RWPE2 (cell line): ENCODE results near the gene HDAC4.

Experiments used
- ATAC-seq: fragments of 200-7000 bp; cut with Tn5 transposase; 3 replicates; pipeline ENCODE4 v1.9.1; 2021; ENCODE audit warnings: low read depth
- DNase-seq: peaks from one replicate; pipeline ENCODE4 v3.0.0-alpha.2; 2020; ENCODE audit warnings: low spot score
- H3K27ac ChIP-seq: fragments of 450-650 bp; 2 replicates; pipeline ENCODE4 v1.5.1; 2017; ENCODE audit warnings: mild to moderate bottlenecking; ENCODE audit not compliant: poor library complexity, severe bottlenecking
- H3K27me3 ChIP-seq: fragments of 250-450 bp; sonication (Bioruptor Pico); 2 replicates; pipeline ENCODE4 v1.5.1; 2021; ENCODE audit warnings: mild to moderate bottlenecking, moderate library complexity; ENCODE audit not compliant: insufficient read depth, poor library complexity, severe bottlenecking
- H3K36me3 ChIP-seq: fragments of 250-450 bp; sonication (Bioruptor Pico); 2 replicates; pipeline ENCODE4 v1.5.1; 2020; ENCODE audit warnings: low read depth, mild to moderate bottlenecking, moderate library complexity
- H3K4me1 ChIP-seq: fragments of 250-450 bp; sonication (Bioruptor Pico); 2 replicates; pipeline ENCODE4 v1.5.1; 2021; ENCODE audit warnings: mild to moderate bottlenecking, moderate library complexity; ENCODE audit not compliant: insufficient read depth, poor library complexity, severe bottlenecking
- H3K4me3 ChIP-seq: fragments of 250-450 bp; sonication (Bioruptor Pico); 2 replicates; pipeline ENCODE4 v1.5.1; 2021; ENCODE audit warnings: mild to moderate bottlenecking, moderate library complexity; ENCODE audit not compliant: severe bottlenecking
- H3K9me3 ChIP-seq: fragments of 250-450 bp; sonication (Bioruptor Pico); 2 replicates; pipeline ENCODE4 v1.5.1; 2021; ENCODE audit warnings: mild to moderate bottlenecking, moderate library complexity; ENCODE audit not compliant: severe bottlenecking
- CTCF ChIP-seq: fragments of 450-650 bp; IDR thresholded peaks from one replicate; pipeline ENCODE4 v1.5.1; 2017; ENCODE audit warnings: mild to moderate bottlenecking, moderate library complexity; ENCODE audit not compliant: poor library complexity, severe bottlenecking

The HDAC4 gene

GRCh38 chr2:239443102-239443620 lies 42.3 kb upstream of the HDAC4 start:
- no peaks in the 10 kb centered on the region for H3K27me3 ChIP-seq
- H3K4me1 ChIP-seq: peaks cover 22% of the 10 kb centered on the region
- no peaks in the 10 kb centered on the region for H3K9me3 ChIP-seq
- H3K27ac ChIP-seq: no peak overlapping the region
- no peak for TF ChIP-seq CTCF
- no peaks in the 10 kb centered on the region for H3K36me3 ChIP-seq
- no peak for DNase-seq
- no peak overlapping the region for H3K4me3 ChIP-seq
- ATAC-seq: no peak

GRCh38 chr2:239442192-239442591 lies 41.4 kb upstream of the HDAC4 start:
- Histone ChIP-seq H3K9me3 (no peaks in the 10 kb centered on the region), H3K4me3 (no peak overlapping the region), H3K36me3 (no peaks in the 10 kb centered on the region), H3K4me1 (peaks cover 22% of the 10 kb centered on the region), H3K27ac (no peak overlapping the region), H3K27me3 (no peaks in the 10 kb centered on the region)
- no peak for DNase-seq
- no peak for TF ChIP-seq CTCF
- no peak for ATAC-seq

- DNase-seq (no peak), ATAC-seq (no peak)
- H3K27me3 ChIP-seq: no peaks in the 10 kb centered on the region
- H3K36me3 ChIP-seq: no peaks in the 10 kb centered on the region
- TF ChIP-seq CTCF: no peak
- H3K4me3 ChIP-seq: no peak overlapping the region
- H3K4me1 ChIP-seq: peaks cover 22% of the 10 kb centered on the region
- H3K27ac ChIP-seq: no peak overlapping the region
- H3K9me3 ChIP-seq: no peaks in the 10 kb centered on the region
Measured at GRCh38 chr2:239441261-239442078, 40.6 kb upstream of the HDAC4 start.

- H3K4me1 ChIP-seq: peaks cover 18% of the 10 kb centered on the region
- no peaks in the 10 kb centered on the region for H3K9me3 ChIP-seq
- no peak for ATAC-seq
- H3K27me3 ChIP-seq: no peaks in the 10 kb centered on the region
- TF ChIP-seq CTCF: no peak
- H3K27ac ChIP-seq: no peak overlapping the region
- no peaks in the 10 kb centered on the region for H3K36me3 ChIP-seq
- DNase-seq: no peak
- H3K4me3 ChIP-seq: no peak overlapping the region
Measured at GRCh38 chr2:239440511-239440959, 39.7 kb upstream of the HDAC4 start.
